HepG2 (cell line): Measurements from ENCODE around the gene ACVR1B. TPM values are rescaled to one million over a fixed set of nuclear protein-coding genes. Genes with fewer than 3 reads are reported as not detected.
A peak's percentile ranks its signal among the peaks of the same experiment; 100 is the strongest.

Source experiments
- AGO1 ChIP-seq: fragments of 200-400 bp; formaldehyde crosslinking; IDR thresholded peaks from 2 replicates; pipeline ENCODE4 v1.6.1; 2017; ENCODE audit warnings: mild to moderate bottlenecking, low read depth, low read length, moderate library complexity; ENCODE audit not compliant: poor library complexity, severe bottlenecking
- CEBPZ ChIP-seq: IDR thresholded peaks from 2 replicates; pipeline ENCODE4 v1.6.1; 2012; ENCODE audit warnings: low read length, improper control_type of control experiment
- EED ChIP-seq: sonication (generic); formaldehyde crosslinking; IDR thresholded peaks from 2 replicates; pipeline ENCODE4 v1.5.0; 2020; ENCODE audit warnings: mild to moderate bottlenecking, missing genetic modification reagents
- KDM3A ChIP-seq: IDR thresholded peaks from 2 replicates; pipeline ENCODE4 v1.6.1; 2018; ENCODE audit warnings: low read depth, missing compliant biosample characterization
- KIAA2018 ChIP-seq: sonication (generic); formaldehyde crosslinking; IDR thresholded peaks from 2 replicates; pipeline ENCODE4 v1.5.0; 2020; ENCODE audit warnings: mild to moderate bottlenecking, missing genetic modification reagents, borderline replicate concordance
- RAD21 ChIP-seq: fragments of 450-650 bp; formaldehyde crosslinking; IDR thresholded peaks from 2 replicates; pipeline ENCODE4 v1.5.0; 2020; ENCODE audit warnings: mild to moderate bottlenecking
- SATB2 ChIP-seq: sonication (generic); formaldehyde crosslinking; IDR thresholded peaks from 2 replicates; pipeline ENCODE4 v1.5.0; 2020; ENCODE audit warnings: missing genetic modification reagents
- SKIL ChIP-seq: sonication (generic); formaldehyde crosslinking; IDR thresholded peaks from 2 replicates; pipeline ENCODE4 v1.8.0; 2022; ENCODE audit warnings: missing genetic modification reagents, mild to moderate bottlenecking, moderate library complexity, borderline replicate concordance
- ZBTB39 ChIP-seq: sonication (generic); formaldehyde crosslinking; IDR thresholded peaks from 2 replicates; pipeline ENCODE4 v1.5.0; 2020; ENCODE audit warnings: missing genetic modification reagents
- ZNF496 ChIP-seq: sonication (generic); formaldehyde crosslinking; IDR thresholded peaks from 2 replicates; pipeline ENCODE4 v1.8.1; 2023; ENCODE audit warnings: mild to moderate bottlenecking, moderate library complexity, missing genetic modification reagents; ENCODE audit not compliant: insufficient replicate concordance
- ZNF567 ChIP-seq: sonication (generic); formaldehyde crosslinking; IDR thresholded peaks from 2 replicates; pipeline ENCODE4 v1.8.1; 2023; ENCODE audit warnings: mild to moderate bottlenecking, missing genetic modification reagents, borderline replicate concordance
- polyA plus RNA-seq, 8 experiments: library from polyadenylated mRNA; depleted of rRNA in 3 of 8; stranded (reverse) in 7 of 8; unstranded in 1 of 8; fragments of >200 nt; fragmentation: Illumina TruSeq in 4 of 8; extraction: Trizol in 4 of 8; gene quantifications; 2 replicates each; pipeline versions ENCODE4 v1.2.1 to v1.2.3, GENCODE V29; 2011 to 2016; ENCODE audit warnings: low read depth in 4 of 8, missing spikeins in 1 of 8, mixed read lengths in 1 of 8; ENCODE audit not compliant: insufficient read depth in 1 of 8
- total RNA-seq, 5 experiments: library from RNA; depleted of rRNA; stranded (reverse); fragments of >200 nt; fragmentation: Illumina TruSeq; extraction: Trizol; gene quantifications; 2 replicates each; pipeline ENCODE4 v1.2.3, GENCODE V29; 2016; ENCODE audit warnings: low read depth in 1 of 5

The ACVR1B gene
- total and polyA plus RNA-seq, 2 of the 13 experiments (the other 11 are each of a cell fraction or from before 2014, with no cell fraction given), result 8.9 to 12.1 TPM

GRCh38 chr12:52023182-52023975 is 71.9 kb downstream of the ACVR1B start (continued):
- TF ChIP-seq EED (CRISPR knock-in tag) (0 out of 2 replicates have a peak, but pooled peaks have one; percentile 10), ZBTB39 (CRISPR knock-in tag) (no peak), SKIL (CRISPR knock-in tag) (peak; percentile 14; the same call in 1 of the 2 replicates), SATB2 (CRISPR knock-in tag) (no peak), CEBPZ (no peak), KIAA2018 (no peak), RAD21 (CRISPR knock-in tag) (peak; percentile 94), KDM3A (CRISPR knock-in tag) (peak; percentile 37; the same call in 1 of the 2 replicates), ZNF496 (CRISPR knock-in tag) (no peak), ZNF567 (no peak; the same call in 1 of the 2 replicates), AGO1 (peak; percentile 34)
